OCI-LY3 (cell line): ENCODE results near the gene UAP1L1.

Experiments used
- H2AFZ ChIP-seq: fragments of 200-600, 300-600 bp; shearing (Covaris generic); 2 replicates; pipeline ENCODE4 v1.6.0; 2014; ENCODE audit warnings: antibody characterized with exemption, low read depth, low read length
- H3K27ac ChIP-seq: fragments of 200-600, 300-600 bp; sonication (generic); 2 replicates; pipeline ENCODE4 v1.5.1; 2014; ENCODE audit warnings: mild to moderate bottlenecking, low read length, moderate library complexity, mixed read lengths
- H3K27me3 ChIP-seq: fragments of 200-600, 300-600 bp; sonication (generic); 2 replicates; pipeline ENCODE4 v1.6.1; 2014; ENCODE audit warnings: low read depth, low read length, mixed read lengths
- H3K36me3 ChIP-seq: fragments of 200-600, 300-600 bp; sonication (generic); replicated peaks from 2 replicates; pipeline ENCODE3; 2014; ENCODE audit warnings: low read depth, low read length, mixed read lengths
- H3K4me1 ChIP-seq: fragments of 300-600, 200-600 bp; sonication (generic); 2 replicates; pipeline ENCODE4 v1.6.1; 2014; ENCODE audit warnings: low read length, mixed read lengths
- H3K4me2 ChIP-seq: fragments of 200-600, 300-600 bp; sonication (generic); 2 replicates; pipeline ENCODE4 v1.6.1; 2014; ENCODE audit warnings: low read length, mixed read lengths
- H3K4me3 ChIP-seq: fragments of 300-600, 200-600 bp; sonication (generic); 2 replicates; pipeline ENCODE4 v1.5.1; 2014; ENCODE audit warnings: antibody characterized with exemption, mild to moderate bottlenecking, low read length, moderate library complexity
- H3K79me2 ChIP-seq: fragments of 300-600, 200-600 bp; shearing (Covaris generic); 2 replicates; pipeline ENCODE4 v1.6.1; 2014; ENCODE audit warnings: mild to moderate bottlenecking, low read length, mixed read lengths
- H3K9ac ChIP-seq: fragments of 300-600, 200-600 bp; shearing (Covaris generic); 2 replicates; pipeline ENCODE4 v1.6.0; 2014; ENCODE audit warnings: mild to moderate bottlenecking, low read length, moderate library complexity
- H3K9me3 ChIP-seq: fragments of 200-600, 300-600 bp; shearing (Covaris generic); 2 replicates; pipeline ENCODE4 v1.6.1; 2014; ENCODE audit warnings: low read length, mixed read lengths; ENCODE audit not compliant: insufficient read depth
- H4K20me1 ChIP-seq: fragments of 200-600, 300-600 bp; sonication (generic); 2 replicates; pipeline ENCODE4 v1.6.1; 2016; ENCODE audit warnings: low read length, mixed read lengths; ENCODE audit not compliant: insufficient read depth
- EZH2phosphoT487 ChIP-seq: fragments of 200-600 bp; shearing (Covaris generic); IDR thresholded peaks from 2 replicates; pipeline ENCODE4 v1.6.1; 2018; ENCODE audit warnings: antibody characterized with exemption, mixed run types, low read depth
- TF ChIP-seq, protein P1 (sequence below): fragments of 200-600, 300-600 bp; sonication (generic); IDR thresholded peaks from 2 replicates; pipeline ENCODE4 v1.5.1; 2014; ENCODE audit warnings: antibody characterized with exemption, low read length, low read depth

The UAP1L1 gene

DNA sequence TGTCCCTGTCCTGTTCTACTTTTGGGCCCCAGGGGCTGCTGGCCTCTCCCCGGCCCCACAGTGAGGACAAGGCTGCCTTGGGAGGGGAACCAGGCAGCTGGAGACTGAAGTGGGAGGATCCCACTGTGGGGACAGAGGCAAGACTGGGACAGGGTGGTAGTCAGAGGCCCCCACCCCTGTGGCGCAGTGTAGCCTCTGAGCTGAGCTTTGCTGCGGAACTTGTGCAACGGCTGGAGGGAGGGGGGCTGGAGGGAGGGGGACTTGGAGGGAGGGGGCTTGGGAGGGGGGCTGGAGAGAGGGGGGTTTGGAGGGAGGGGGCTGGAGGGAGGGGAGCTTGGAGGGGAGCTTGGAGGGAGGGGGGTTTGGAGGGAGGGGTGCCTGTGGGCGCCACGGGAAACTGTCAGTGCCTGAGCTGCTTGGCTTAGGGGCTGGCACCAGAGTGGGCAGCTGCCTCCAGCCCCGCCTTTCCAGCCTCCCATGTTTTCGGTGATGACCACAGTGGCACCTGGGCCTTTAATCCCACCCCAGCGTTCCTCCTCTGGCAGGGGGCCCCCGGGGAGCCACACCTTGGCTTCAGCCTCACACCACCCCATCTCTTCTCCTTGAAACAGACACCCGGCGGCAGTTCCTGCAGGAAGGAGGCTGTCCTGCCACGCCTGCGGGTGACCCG lies 43.1 kb upstream of the UAP1L1 start:
- H3K27ac ChIP-seq: peak overlapping the region; percentile 81
- H3K27me3 ChIP-seq: 0 out of 2 replicates have a peak, but pooled peaks cover 6% of the 10 kb centered on the region
- TF ChIP-seq, protein P1, sequence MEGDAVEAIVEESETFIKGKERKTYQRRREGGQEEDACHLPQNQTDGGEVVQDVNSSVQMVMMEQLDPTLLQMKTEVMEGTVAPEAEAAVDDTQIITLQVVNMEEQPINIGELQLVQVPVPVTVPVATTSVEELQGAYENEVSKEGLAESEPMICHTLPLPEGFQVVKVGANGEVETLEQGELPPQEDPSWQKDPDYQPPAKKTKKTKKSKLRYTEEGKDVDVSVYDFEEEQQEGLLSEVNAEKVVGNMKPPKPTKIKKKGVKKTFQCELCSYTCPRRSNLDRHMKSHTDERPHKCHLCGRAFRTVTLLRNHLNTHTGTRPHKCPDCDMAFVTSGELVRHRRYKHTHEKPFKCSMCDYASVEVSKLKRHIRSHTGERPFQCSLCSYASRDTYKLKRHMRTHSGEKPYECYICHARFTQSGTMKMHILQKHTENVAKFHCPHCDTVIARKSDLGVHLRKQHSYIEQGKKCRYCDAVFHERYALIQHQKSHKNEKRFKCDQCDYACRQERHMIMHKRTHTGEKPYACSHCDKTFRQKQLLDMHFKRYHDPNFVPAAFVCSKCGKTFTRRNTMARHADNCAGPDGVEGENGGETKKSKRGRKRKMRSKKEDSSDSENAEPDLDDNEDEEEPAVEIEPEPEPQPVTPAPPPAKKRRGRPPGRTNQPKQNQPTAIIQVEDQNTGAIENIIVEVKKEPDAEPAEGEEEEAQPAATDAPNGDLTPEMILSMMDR: no peak
- TF ChIP-seq EZH2phosphoT487: no peak
- H2AFZ ChIP-seq: no peak overlapping the region
- H3K79me2 ChIP-seq: no peaks in the 10 kb centered on the region
- peak overlapping the region; percentile 58 for H3K9ac ChIP-seq
- H3K36me3 ChIP-seq: no peaks in the 10 kb centered on the region
- H3K4me1 ChIP-seq: peaks cover 36% of the 10 kb centered on the region
- H3K4me3 ChIP-seq: peak overlapping the region; percentile 72
- no peaks in the 10 kb centered on the region for H4K20me1 ChIP-seq
- peak overlapping the region; percentile 97 for H3K4me2 ChIP-seq
- H3K9me3 ChIP-seq: no peaks in the 10 kb centered on the region

DNA sequence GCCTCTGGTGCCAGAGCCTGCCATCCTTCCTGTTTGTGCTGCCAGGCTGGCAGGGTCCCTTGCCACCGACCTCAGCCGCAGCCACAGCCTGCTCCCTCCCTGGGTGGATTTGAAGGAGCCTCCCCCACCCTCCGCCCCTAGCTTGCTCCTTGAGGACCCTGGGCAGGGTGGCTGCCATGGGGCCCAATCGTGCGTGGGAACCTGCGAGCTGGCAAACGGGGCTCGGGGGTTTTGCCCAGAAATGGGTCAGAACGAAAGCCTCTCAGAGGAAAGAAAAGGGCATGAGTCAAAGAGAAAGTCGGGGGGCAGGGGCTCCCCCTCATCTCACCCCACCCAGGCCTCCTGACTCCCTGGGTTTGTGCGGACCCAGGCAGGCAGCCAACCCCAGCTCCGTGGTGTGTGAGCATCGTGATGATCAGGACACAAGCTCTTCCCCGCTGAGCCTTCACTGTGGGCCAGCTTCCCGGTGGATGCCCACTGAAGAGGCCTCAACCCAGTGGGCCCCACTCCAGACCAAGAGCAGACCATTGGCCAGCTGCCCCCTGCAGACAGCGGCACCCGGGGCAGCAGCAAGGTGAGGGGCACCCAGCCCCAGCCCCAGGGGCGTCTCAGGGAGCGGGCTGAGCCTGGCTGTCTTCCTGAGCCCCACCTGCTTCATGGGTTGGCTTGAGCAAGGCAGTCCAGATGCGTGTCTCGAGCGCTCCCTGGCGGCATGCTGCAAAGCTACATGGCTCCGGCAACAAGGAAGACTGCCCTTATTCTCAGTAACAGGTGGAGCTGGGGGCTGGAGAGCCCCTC lies 42.4 kb upstream of the UAP1L1 start:
- peak overlapping the region; percentile 58 for H3K9ac ChIP-seq
- no peaks in the 10 kb centered on the region for H3K9me3 ChIP-seq
- peaks cover 30% of the 10 kb centered on the region for H3K4me1 ChIP-seq
- no peak for TF ChIP-seq EZH2phosphoT487
- TF ChIP-seq, protein P1: peak; percentile 87
- H2AFZ ChIP-seq: no peak overlapping the region
- H3K27me3 ChIP-seq: 0 out of 2 replicates have a peak, but pooled peaks cover 9% of the 10 kb centered on the region
- peak overlapping the region; percentile 97 for H3K4me2 ChIP-seq
- peak overlapping the region; percentile 72 for H3K4me3 ChIP-seq
- no peaks in the 10 kb centered on the region for H3K79me2 ChIP-seq
- peak overlapping the region; percentile 81 for H3K27ac ChIP-seq
- no peaks in the 10 kb centered on the region for H4K20me1 ChIP-seq
- H3K36me3 ChIP-seq: no peaks in the 10 kb centered on the region

DNA sequence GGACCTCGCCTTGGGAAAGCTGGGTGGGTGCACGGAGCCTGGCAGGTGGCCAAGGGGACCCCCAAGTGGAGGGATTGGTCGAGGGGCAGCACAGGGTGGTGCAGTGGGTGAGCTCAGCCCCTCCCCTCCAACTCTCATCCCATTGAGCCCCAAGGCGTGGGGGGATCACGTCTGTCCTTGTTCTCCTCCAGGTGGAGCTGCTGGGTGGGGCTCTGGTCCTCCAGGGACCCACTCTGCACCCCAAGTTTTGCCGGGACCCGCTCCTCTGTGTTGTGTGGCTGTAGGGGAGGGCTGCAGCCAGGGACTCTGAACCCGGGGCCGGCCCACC lies 41.8 kb upstream of the UAP1L1 start:
- H4K20me1 ChIP-seq: no peaks in the 10 kb centered on the region
- H3K4me1 ChIP-seq: peaks cover 30% of the 10 kb centered on the region
- H3K9me3 ChIP-seq: no peaks in the 10 kb centered on the region
- H3K27me3 ChIP-seq: 0 out of 2 replicates have a peak, but pooled peaks cover 9% of the 10 kb centered on the region
- peak overlapping the region; percentile 81; the same call in 1 of the 2 replicates for H3K27ac ChIP-seq
- peak overlapping the region; percentile 72 for H3K4me3 ChIP-seq
- peak overlapping the region; percentile 97 for H3K4me2 ChIP-seq
- H3K36me3 ChIP-seq: no peaks in the 10 kb centered on the region
- H3K9ac ChIP-seq: no peak overlapping the region; the same call in 1 of the 2 replicates
- H2AFZ ChIP-seq: no peak overlapping the region
- no peaks in the 10 kb centered on the region for H3K79me2 ChIP-seq
- TF ChIP-seq, protein P1: no peak
- no peak for TF ChIP-seq EZH2phosphoT487

DNA sequence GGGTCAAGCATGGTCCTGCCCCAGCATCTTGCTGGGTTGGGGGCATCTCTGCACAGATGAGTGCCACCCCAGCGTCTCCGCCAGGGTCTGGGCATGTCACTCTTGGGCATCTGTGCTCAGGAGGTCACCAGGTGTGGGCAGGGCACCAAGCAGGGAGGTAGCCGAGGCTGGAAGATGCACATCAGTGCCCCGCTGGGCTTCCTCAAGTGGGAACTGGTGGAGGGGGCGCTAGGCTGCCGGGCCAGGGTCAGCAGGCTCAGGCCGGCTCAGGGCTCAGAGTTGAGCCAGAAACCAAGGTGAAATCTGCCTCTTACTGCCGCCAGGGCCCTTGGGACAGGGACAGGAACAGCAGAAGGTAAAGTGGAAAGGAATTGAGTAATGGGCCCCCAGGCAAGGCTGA lies 41.4 kb upstream of the UAP1L1 start:
- no peaks in the 10 kb centered on the region for H3K36me3 ChIP-seq

More for the DNA sequence above, 41.4 kb upstream of the UAP1L1 start:
- Histone ChIP-seq H3K4me3 (no peak overlapping the region), H3K79me2 (no peaks in the 10 kb centered on the region), H3K9me3 (no peaks in the 10 kb centered on the region), H3K4me2 (no peak overlapping the region), H4K20me1 (no peaks in the 10 kb centered on the region), H2AFZ (no peak overlapping the region), H3K27me3 (0 out of 2 replicates have a peak, but pooled peaks cover 9% of the 10 kb centered on the region), H3K9ac (no peak overlapping the region), H3K4me1 (peaks cover 30% of the 10 kb centered on the region), H3K27ac (no peak overlapping the region)
- no peak for TF ChIP-seq EZH2phosphoT487
- TF ChIP-seq, protein P1: no peak
